ENCODE data around the gene ACTMAP. TPM values are rescaled to one million over a fixed set of nuclear protein-coding genes. Genes with fewer than 3 reads are reported as not detected.
A peak's percentile ranks its signal among the peaks of the same experiment; 100 is the strongest.

Gene ACTMAP
- total and polyA plus RNA-seq, 2 of the 13 experiments (the other 11 are each of a cell fraction or from before 2014, with no cell fraction given) = 2.2 to 7.9 TPM

GRCh38 chr19:40750874-40751537, 729 bp upstream of the ACTMAP start, which contains the start of gene SNRPA:
Gene SNRPA (plus strand): TSS chr19:40751203. CDS start chr19:40751409, 206 bp downstream.
- intact Hi-C loops (cut with micrococcal nuclease; ENCODE audit: unreplicated experiment) (loop anchor here (1.0 to 2.0 kb wide), 2 partner anchors 32 to 47 kb away; no protein-coding TSS in a partner anchor), in situ Hi-C loops (cut with HindIII; ENCODE audit: extremely low pct_ligation_motif_present, low pct_unique_long_range_greater_than_20kb) (loop anchor here (5.0 kb wide), 2 partner anchors 34 to 56 kb away; partner anchors contain the start of genes COQ8B and ITPKC)
- H3K27me3 ChIP-seq (ENCODE audit: control insufficient read depth in 1 of 2, insufficient read depth in 2 of 2, low read length in 2 of 2) = no peaks in the 10 kb centered on the region; a peak in 1 of 5 replicates
- peaks cover 22% of the 10 kb centered on the region for H4K20me1 ChIP-seq (ENCODE audit: insufficient read depth, low read length)
- no TSS peak for BruUV-seq (replicated peaks)
- H3K79me2 ChIP-seq (ENCODE audit: insufficient read depth, low read length) = peaks cover 55% of the 10 kb centered on the region
- no peak within 1 kb of the TSS for H2AFZ ChIP-seq (ENCODE audit: low read length)
- ATAC-seq (peak; percentile 85), FAIRE-seq (no peak), DNase-seq (ENCODE audit: low spot score) (peak; percentile 97)
- H3K4me3 ChIP-seq (replicated peaks in 1 of 3; ENCODE audit: insufficient read depth in 1 of 3, low read depth in 2 of 3, low read length in 3 of 3) = peak within 1 kb of the TSS; percentile 73 to 89 (median 74)
- WGBS (ENCODE audit: low lambda C conversion rate) = under 1% methylated on average over 19 of the region's 46 CpGs
- H3K36me3 ChIP-seq (replicated peaks in 1 of 2; ENCODE audit: control insufficient read depth in 1 of 2, insufficient read depth in 2 of 2, low read length in 2 of 2) = peaks cover under 1 to 8% of the 10 kb centered on the region in 2 experiments; a peak in 4 of 5 replicates
- POLR2A ChIA-PET = interaction anchor here (0.7 to 7.8 kb wide), 30 partner anchors 9 to 1531 kb away, joined by 3 to 90 read pairs (median 5); partner anchors contain the start of genes COQ8B, EGLN2, ITPKC and MIA
- peaks cover 68% of the 10 kb centered on the region for H3K4me1 ChIP-seq (ENCODE audit: insufficient read depth, low read length)
- H3K9me3 ChIP-seq (ENCODE audit: low read length) = no peaks in the 10 kb centered on the region
- H3K9ac ChIP-seq (ENCODE audit: insufficient read depth, low read depth, low read length) = peak within 1 kb of the TSS; percentile 96
- peak within 1 kb of the TSS; percentile 99 for H3K4me2 ChIP-seq (ENCODE audit: low read depth, low read length)
- peak within 1 kb of the TSS; percentile 95 for H3K27ac ChIP-seq (ENCODE audit: extremely low read length, insufficient read depth, low read length)
- CTCF ChIA-PET (ENCODE audit: low intra/inter-chr PET ratio, low total read pairs) = no interaction called here
- TF ChIP-seq AFF4 (CRISPR knock-in tag; IDR thresholded peaks at IDR 0.05) = no peak
- TF ChIP-seq ZFYVE20 (CRISPR knock-in tag; IDR thresholded peaks at IDR 0.05; ENCODE audit: borderline replicate concordance, low read depth) = no peak
- TF ChIP-seq POGZ (CRISPR knock-in tag; IDR thresholded peaks at IDR 0.05) = no peak
- TF ChIP-seq BORCS8-MEF2B (CRISPR knock-in tag; IDR thresholded peaks at IDR 0.05) = peak; percentile 53; the same call in 1 of the 2 replicates
- no peak for TF ChIP-seq RFX3 (CRISPR knock-in tag; IDR thresholded peaks at IDR 0.05)
- no peak for TF ChIP-seq ZKSCAN8 (CRISPR knock-in tag; IDR thresholded peaks at IDR 0.05; ENCODE audit: borderline replicate concordance)
- TF ChIP-seq ISX (CRISPR knock-in tag; conservative IDR thresholded peaks at IDR 0.05) = 0 out of 2 replicates have a peak, but pooled peaks have one; percentile 56
- TF ChIP-seq TP53 (CRISPR knock-in tag; conservative IDR thresholded peaks at IDR 0.05) = 0 out of 2 replicates have a peak, but pooled peaks have one; percentile 32
- no peak for TF ChIP-seq ZBTB26 (CRISPR knock-in tag; IDR thresholded peaks at IDR 0.05; ENCODE audit: borderline replicate concordance)
- no peak; the same call in 1 of the 2 replicates for TF ChIP-seq ZNF639 (CRISPR knock-in tag; conservative IDR thresholded peaks at IDR 0.05)
- no peak for TF ChIP-seq RAD51 (IDR thresholded peaks at IDR 0.05; ENCODE audit: borderline replicate concordance)
- no peak for TF ChIP-seq ZNF3 (CRISPR knock-in tag; IDR thresholded peaks at IDR 0.05)
- no peak for TF ChIP-seq ZNF782 (CRISPR knock-in tag; IDR thresholded peaks at IDR 0.05; ENCODE audit: borderline replicate concordance)
- no peak; the same call in 1 of the 2 replicates for TF ChIP-seq ZBTB43 (CRISPR knock-in tag; conservative IDR thresholded peaks at IDR 0.05)
- TF ChIP-seq FOXP1 (IDR thresholded peaks at IDR 0.05) = no peak
- no peak for TF ChIP-seq FOXP1 (CRISPR knock-in tag; IDR thresholded peaks at IDR 0.05)
- 0 out of 2 replicates have a peak, but pooled peaks have one; percentile 39 for TF ChIP-seq MIXL1 (CRISPR knock-in tag; IDR thresholded peaks at IDR 0.05)
